ENCODE data around the gene KRTAP10-7. TPM values are rescaled to one million over a fixed set of nuclear protein-coding genes. Genes with fewer than 3 reads are reported as not detected.

Gene KRTAP10-7
- total and polyA plus RNA-seq, 9 of the 15 experiments (the other 6 are each of a cell fraction or from before 2014, with no cell fraction given): not detected

- Histone ChIP-seq H2AFZ (ENCODE audit: low read depth, low read length) (no peak overlapping the region), H3K9me1 (ENCODE audit: control insufficient read depth, insufficient read depth, low read length) (no peaks in the 10 kb centered on the region), H3K9me3 (replicated peaks; ENCODE audit: control insufficient read depth, insufficient read depth, low read depth, low read length) (peaks cover 3% of the 10 kb centered on the region; the same call in 1 of the 2 replicates), H3K27ac (ENCODE audit: extremely low read depth, low read depth, low read length) (no peak overlapping the region), H3K4me3 (no peak overlapping the region), H3K9ac (ENCODE audit: insufficient read depth in 1 of 2, low read depth in 2 of 2, low read length in 2 of 2) (no peak overlapping the region), H3K4me2 (ENCODE audit: insufficient read depth, low read length) (no peak overlapping the region), H3K4me1 (replicated peaks in 1 of 2; ENCODE audit: control insufficient read depth in 2 of 2, insufficient read depth in 2 of 2, low read length in 2 of 2) (no peaks in the 10 kb centered on the region; a peak in 2 of 5 replicates), H4K20me1 (replicated peaks; ENCODE audit: control insufficient read depth, insufficient read depth, low read length) (no peaks in the 10 kb centered on the region), H3K79me2 (ENCODE audit: control insufficient read depth, insufficient read depth, low read length) (no peaks in the 10 kb centered on the region), H3K36me3 (ENCODE audit: control insufficient read depth, insufficient read depth, low read length) (no peaks in the 10 kb centered on the region), H3K27me3 (ENCODE audit: control insufficient read depth in 2 of 2, insufficient read depth in 2 of 2, low read length in 2 of 2) (peaks cover 0 to 6% of the 10 kb centered on the region in 2 experiments; a peak in 1 of 5 replicates)
- ATAC-seq (no peak), FAIRE-seq (peak; percentile 35), DNase-seq (ENCODE audit: extremely low read depth in 1 of 4, low spot score in 3 of 4) (no peak)
- in situ Hi-C loops (cut with MboI) (no loop called here), intact Hi-C loops (cut with micrococcal nuclease) (no loop called here)
- CTCF ChIA-PET (ENCODE audit: low intra/inter-chr PET ratio): no interaction called here
- BruUV-seq (replicated peaks): no TSS peak
- WGBS (ENCODE audit: insufficient coverage, low coverage, missing lambda C conversion rate): 1% methylated on average over 6 of the region's 6 CpGs
- POLR2A ChIA-PET: interaction anchor here (0.8 to 1.3 kb wide), 2 partner anchors 11 to 94 kb away, joined by 4 to 5 read pairs; no protein-coding TSS in a partner anchor
- TF ChIP-seq ZBTB11 (CRISPR knock-in tag; IDR thresholded peaks at IDR 0.05): peak in 2 of 3 experiments; percentile 32 to 95; a peak in 3 of 6 replicates
- no peak for TF ChIP-seq ATF1 (CRISPR knock-in tag; IDR thresholded peaks at IDR 0.05)
- 0 out of 2 replicates have a peak, but pooled peaks have one; percentile 34 for TF ChIP-seq ATF1 (tag; IDR thresholded peaks at IDR 0.05)
- TF ChIP-seq FOSL1 (tag; conservative IDR thresholded peaks at IDR 0.05): peak; percentile 85
- TF ChIP-seq, protein P1, sequence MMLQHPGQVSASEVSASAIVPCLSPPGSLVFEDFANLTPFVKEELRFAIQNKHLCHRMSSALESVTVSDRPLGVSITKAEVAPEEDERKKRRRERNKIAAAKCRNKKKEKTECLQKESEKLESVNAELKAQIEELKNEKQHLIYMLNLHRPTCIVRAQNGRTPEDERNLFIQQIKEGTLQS (IDR thresholded peaks at IDR 0.05): peak; percentile 33; the same call in 1 of the 2 replicates
- TF ChIP-seq, protein P1 (CRISPR knock-in tag; conservative IDR thresholded peaks at IDR 0.05): no peak
- TF ChIP-seq JUND (IDR thresholded peaks at IDR 0.05; ENCODE audit: borderline replicate concordance, low read depth, low read length): 0 out of 2 replicates have a peak, but pooled peaks have one; percentile 10
- TF ChIP-seq JUND (tag; IDR thresholded peaks at IDR 0.05; ENCODE audit: borderline replicate concordance, low read depth, low read length): peak; percentile 39; the same call in 1 of the 3 replicates
- TF ChIP-seq E2F8 (IDR thresholded peaks at IDR 0.05; ENCODE audit: low read depth, partially characterized antibody): no peak
- no peak for TF ChIP-seq CREB1 (IDR thresholded peaks at IDR 0.05)
- 0 out of 2 replicates have a peak, but pooled peaks have one; percentile 42 for TF ChIP-seq CREB1 (CRISPR knock-in tag; IDR thresholded peaks at IDR 0.05)
- TF ChIP-seq SMAD4 (CRISPR knock-in tag; conservative IDR thresholded peaks at IDR 0.05): no peak
Observed at GRCh38 chr21:44583800-44584147, 16.6 kb upstream of the KRTAP10-7 start.
